Esophagus muscularis mucosa (tissue), 4 donors: Measurements from ENCODE around the gene SRR. TPM values are rescaled to one million over a fixed set of nuclear protein-coding genes. Genes with fewer than 3 reads are reported as not detected.
"Not testable (repeated sequence)": the region's sequence is repeated elsewhere in the genome, so short reads cannot be mapped to it uniquely, and the experiment has no call there.

ENCODE experiments used
- DNase-seq: peaks from one replicate; pipeline ENCODE4 v3.0.0-alpha.2; 2017; ENCODE audit errors: extremely low spot score
- H3K27ac ChIP-seq, 4 donors: fragments of 200-600 bp; sonication (generic); replicated peaks in 1 of 4; 1 replicate in 3 of 4; 2 replicates in 1 of 4; pipeline ENCODE4 v1.5.1; 2016 to 2019; ENCODE audit warnings: mild to moderate bottlenecking in 1 of 4
- H3K27me3 ChIP-seq, 4 donors: fragments of 200-600 bp; sonication (generic); one replicate each; pipeline versions ENCODE4 v1.5.1 to v1.6.0; 2016 to 2019
- H3K36me3 ChIP-seq, 4 donors: fragments of 200-600 bp; sonication (generic); one replicate each; pipeline ENCODE4 v1.5.1; 2016 to 2019
- H3K4me1 ChIP-seq, 4 donors: fragments of 200-600 bp; sonication (generic); one replicate each; pipeline ENCODE4 v1.5.1; 2016 to 2019
- H3K4me3 ChIP-seq, 4 donors: fragments of 200-600 bp; sonication (generic); 1 replicate in 2 of 4; 2 replicates in 2 of 4; pipeline ENCODE4 v1.5.1; 2016 to 2019; ENCODE audit warnings: mild to moderate bottlenecking in 4 of 4, moderate library complexity in 1 of 4
- H3K9me3 ChIP-seq, 4 donors: fragments of 200-600 bp; sonication (generic); 1 replicate in 3 of 4; 2 replicates in 1 of 4; pipeline ENCODE4 v1.5.1; 2016 to 2019
- CTCF ChIP-seq, 3 experiments: fragments of 200-600 bp in 2 of 3; fragments of 450-650 bp in 1 of 3; sonication (generic) in 2 of 3; IDR thresholded peaks; one replicate each; pipeline ENCODE4 v1.5.1; 2017 to 2019; ENCODE audit warnings: antibody characterized with exemption in 3 of 3, mild to moderate bottlenecking in 2 of 3, moderate library complexity in 1 of 3
- EP300 ChIP-seq: sonication (generic); formaldehyde crosslinking; IDR thresholded peaks from one replicate; pipeline ENCODE4 v1.6.1; 2017; ENCODE audit warnings: antibody characterized with exemption
- POLR2A ChIP-seq: fragments of 450-650 bp; IDR thresholded peaks from one replicate; pipeline ENCODE4 v1.6.1; 2017; ENCODE audit warnings: antibody characterized with exemption, moderate library complexity, mild to moderate bottlenecking, low read depth
- POLR2AphosphoS5 ChIP-seq, 2 donors: sonication (generic); formaldehyde crosslinking; IDR thresholded peaks; one replicate each; pipeline ENCODE4 v1.6.1; 2017; ENCODE audit warnings: antibody characterized with exemption in 2 of 2
- WGBS: methylation state at CpG from one replicate; pipeline ENCODE4 v1.1.5; 2018; 5-methylcytosine and 5-hydroxymethylcytosine counted together
- intact Hi-C: fragments of 100-400 bp; cut with DNase I; formaldehyde crosslinking; loops from one replicate; pipeline ENCODE4 v1.15.1; 2023
- total RNA-seq, 4 donors: library from RNA; depleted of rRNA; stranded (reverse); fragments of >200 nt; gene quantifications; one replicate each; pipeline versions ENCODE4 v1.1.0 to v1.2.1, GENCODE V29; 2016

The SRR gene
- total RNA-seq, 4 donors from 2014 or later = 14.4 to 19.6 (median 15.5) TPM

- peak overlapping the region; percentile 52 to 71 (median 68) for H3K27ac ChIP-seq
- peaks cover 0 to 14% (median 3%) of the 10 kb centered on the region in 4 donors for H3K36me3 ChIP-seq
- TF ChIP-seq POLR2A (no peak), EP300 (no peak), CTCF (IDR thresholded peaks at IDR 0.05) (no peak), POLR2AphosphoS5 (IDR thresholded peaks at IDR 0.05) (no peak)
- DNase-seq = no peak
- intact Hi-C loops = no loop called here
- H3K9me3 ChIP-seq = no peaks in the 10 kb centered on the region
- H3K4me3 ChIP-seq = no peak overlapping the region
- no peaks in the 10 kb centered on the region for H3K27me3 ChIP-seq
- WGBS = 68% methylated on average over 10 of the region's 10 CpGs
- peaks cover 30 to 81% (median 79%) of the 10 kb centered on the region in 4 donors for H3K4me1 ChIP-seq
Observed at GRCh38 chr17:2264067-2264860, 39.5 kb upstream of the SRR start.

GRCh38 chr17:2265166-2265565 lies 38.6 kb upstream of the SRR start:
- H3K27ac ChIP-seq = peak overlapping the region; percentile 52 to 71 (median 68)
- H3K4me3 ChIP-seq, H3K27me3 ChIP-seq, intact Hi-C loops, H3K9me3 ChIP-seq, DNase-seq: not testable (repeated sequence)
- peaks cover 0 to 16% (median 11%) of the 10 kb centered on the region in 4 donors for H3K36me3 ChIP-seq
- WGBS = 98% methylated on average over 10 of the region's 10 CpGs
- peaks cover 30 to 73% (median 70%) of the 10 kb centered on the region in 4 donors for H3K4me1 ChIP-seq

DNA sequence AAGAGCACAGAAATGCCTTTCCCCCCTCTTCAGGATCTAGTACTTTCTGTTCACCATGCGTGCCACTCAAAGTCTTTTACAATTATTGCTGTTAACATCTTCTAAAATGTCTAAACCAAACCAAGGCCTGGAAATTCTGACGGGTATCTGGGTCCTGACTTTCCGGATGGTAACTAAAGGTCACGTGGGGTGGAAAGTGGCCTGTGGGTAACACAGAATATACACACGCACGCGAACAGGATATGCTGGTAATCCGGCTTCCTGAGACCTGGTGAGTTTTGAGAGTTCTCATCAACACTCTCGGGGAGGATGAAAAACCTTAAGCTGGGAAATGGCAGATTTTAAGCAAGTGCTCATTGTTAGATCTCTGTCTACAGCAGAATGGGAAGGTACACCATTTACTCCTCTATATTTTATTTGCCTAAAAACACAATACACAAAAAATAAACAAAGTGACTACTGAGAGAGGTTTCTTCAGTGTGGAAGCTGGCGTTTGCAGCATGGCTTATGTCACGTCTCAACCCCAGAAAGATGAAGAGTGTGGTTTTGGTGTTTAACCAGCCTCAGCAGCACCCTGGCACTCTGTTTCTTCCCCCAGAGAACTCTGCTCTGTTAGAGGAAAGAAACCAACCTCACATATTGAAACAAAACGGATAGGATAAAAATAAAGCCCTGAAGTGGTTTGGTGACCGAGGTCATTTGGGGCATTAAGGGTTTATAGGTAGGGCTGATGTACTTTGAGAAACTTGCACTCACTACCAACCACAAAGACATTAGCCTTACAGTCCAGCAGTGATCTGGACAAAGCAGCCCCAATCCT lies 37.5 kb upstream of the SRR start:
- 76% methylated on average over 13 of the region's 13 CpGs for WGBS
- intact Hi-C loops = no loop called here
- H3K4me1 ChIP-seq = peaks cover 30 to 73% (median 72%) of the 10 kb centered on the region in 4 donors
- DNase-seq = no peak
- H3K27ac ChIP-seq = peak overlapping the region; percentile 52 to 71 (median 68)
- no peak overlapping the region for H3K4me3 ChIP-seq
- TF ChIP-seq CTCF (IDR thresholded peaks at IDR 0.05) = no peak
- no peak for TF ChIP-seq EP300
- TF ChIP-seq POLR2AphosphoS5 (IDR thresholded peaks at IDR 0.05) = peak in 1 of 2 donors; percentile 9
- no peaks in the 10 kb centered on the region for H3K9me3 ChIP-seq
- no peaks in the 10 kb centered on the region for H3K27me3 ChIP-seq
- peaks cover 0 to 22% (median 14%) of the 10 kb centered on the region in 4 donors for H3K36me3 ChIP-seq

- DNase-seq = no peak
- intact Hi-C loops = no loop called here
- TF ChIP-seq POLR2A (no peak), EP300 (no peak), CTCF (IDR thresholded peaks at IDR 0.05) (no peak), POLR2AphosphoS5 (IDR thresholded peaks at IDR 0.05) (no peak)
- H3K36me3 ChIP-seq = peaks cover 0 to 22% (median 14%) of the 10 kb centered on the region in 4 donors
- peaks cover 30 to 72% (median 67%) of the 10 kb centered on the region in 4 donors for H3K4me1 ChIP-seq
- 52% methylated on average over 3 of the region's 3 CpGs for WGBS
- H3K27ac ChIP-seq = peak overlapping the region; percentile 52 to 71 (median 68)
- no peaks in the 10 kb centered on the region for H3K27me3 ChIP-seq
- H3K4me3 ChIP-seq = no peak overlapping the region
- H3K9me3 ChIP-seq = no peaks in the 10 kb centered on the region
Observed at GRCh38 chr17:2266865-2267228, 36.9 kb upstream of the SRR start.

GRCh38 chr17:2267354-2267753 lies 36.4 kb upstream of the SRR start:
- TF ChIP-seq EP300 (no peak), POLR2AphosphoS5 (IDR thresholded peaks at IDR 0.05) (no peak), POLR2A (no peak), CTCF (IDR thresholded peaks at IDR 0.05) (no peak)
- Histone ChIP-seq H3K4me3 (no peak overlapping the region), H3K27ac (peak overlapping the region in 3 of 4 donors; percentile 52 to 70 (median 67)), H3K27me3 (no peaks in the 10 kb centered on the region), H3K36me3 (peaks cover 0 to 22% (median 14%) of the 10 kb centered on the region in 4 donors), H3K4me1 (peaks cover 26 to 67% (median 64%) of the 10 kb centered on the region in 4 donors), H3K9me3 (no peaks in the 10 kb centered on the region)
- intact Hi-C loops = no loop called here
- DNase-seq = no peak
- WGBS = 90% methylated on average over 4 of the region's 4 CpGs
